OCI-LY7 (cell line): ENCODE measurements around the gene MYH2. TPM values are rescaled to one million over a fixed set of nuclear protein-coding genes. Genes with fewer than 3 reads are reported as not detected.

Source experiments
- BruUV-seq: library from RNA; stranded (reverse); fragments of 400-500 nt; replicated peaks from 2 replicates; lab custom pipeline; 2021; lab: Mats Ljungman, UMichigan
- CTCF ChIA-PET: fragments of 300-600 bp; sonication (Branson Sonifier 250); formaldehyde crosslinking; loops from one replicate; lab custom pipeline; 2022; ENCODE audit warnings: antibody characterized with exemption; ENCODE audit not compliant: unreplicated experiment; lab: Charles Lee
- POLR2A ChIA-PET: fragments of 300-600 bp; sonication (Branson Sonifier 250); formaldehyde crosslinking; loops from one replicate; lab custom pipeline; 2022; ENCODE audit warnings: antibody characterized with exemption; lab: Charles Lee
- DNase-seq: peaks from one replicate; pipeline ENCODE4 v3.0.0-alpha.2; 2015; ENCODE audit warnings: low spot score
- H2AFZ ChIP-seq: fragments of 200-600 bp; sonication (generic), shearing (Covaris generic); 2 replicates; pipeline ENCODE4 v1.6.1; 2014; ENCODE audit warnings: mild to moderate bottlenecking, antibody characterized with exemption, low read length, moderate library complexity
- H3K27ac ChIP-seq: fragments of 200-600 bp; sonication (generic); 2 replicates; pipeline ENCODE4 v1.5.1; 2014; ENCODE audit warnings: mixed run types, low read depth, mild to moderate bottlenecking, moderate library complexity, low read length, inconsistent platforms; ENCODE audit not compliant: poor library complexity, severe bottlenecking
- H3K36me3 ChIP-seq: fragments of 200-600 bp; sonication (generic); 2 replicates; pipeline ENCODE4 v1.6.1; 2014; ENCODE audit warnings: mild to moderate bottlenecking, antibody characterized with exemption, low read length, moderate library complexity, mixed read lengths; ENCODE audit not compliant: insufficient read depth
- H3K4me1 ChIP-seq: fragments of 200-600 bp; sonication (generic); 2 replicates; pipeline ENCODE4 v1.5.1; 2014; ENCODE audit warnings: mild to moderate bottlenecking, low read length; ENCODE audit not compliant: insufficient read depth, poor library complexity, severe bottlenecking
- H3K4me2 ChIP-seq: fragments of 200-600 bp; sonication (generic); 2 replicates; pipeline ENCODE4 v1.6.1; 2014; ENCODE audit warnings: mild to moderate bottlenecking, low read length
- H3K4me3 ChIP-seq: fragments of 200-600 bp; sonication (generic); 2 replicates; pipeline ENCODE4 v1.5.1; 2014; ENCODE audit warnings: mild to moderate bottlenecking, low read depth, low read length; ENCODE audit not compliant: poor library complexity, severe bottlenecking
- H3K79me2 ChIP-seq: fragments of 200-600 bp; sonication (generic); 2 replicates; pipeline ENCODE4 v1.6.1; 2016; ENCODE audit warnings: low read depth, mild to moderate bottlenecking, low read length, moderate library complexity, mixed read lengths; ENCODE audit not compliant: insufficient read depth
- H3K9me2 ChIP-seq: fragments of 200-600 bp; sonication (generic); 2 replicates; pipeline ENCODE4 v1.6.1; 2016; ENCODE audit warnings: mild to moderate bottlenecking, low read length, mixed read lengths; ENCODE audit not compliant: insufficient read depth
- H3K9me3 ChIP-seq: fragments of 200-600 bp; sonication (generic); 2 replicates; pipeline ENCODE4 v1.6.1; 2014; ENCODE audit warnings: mild to moderate bottlenecking, mixed run types, low read length, mixed read lengths
- H4K20me1 ChIP-seq: fragments of 200-600 bp; sonication (generic); 2 replicates; pipeline ENCODE4 v1.6.1; 2014; ENCODE audit warnings: mild to moderate bottlenecking, antibody characterized with exemption, low read length, moderate library complexity, mixed read lengths; ENCODE audit not compliant: insufficient read depth
- CTCF ChIP-seq: fragments of 200-600 bp; sonication (generic); conservative IDR thresholded peaks from 2 replicates; pipeline ENCODE4 v1.5.1; 2014; ENCODE audit warnings: mild to moderate bottlenecking, antibody characterized with exemption, low read length, moderate library complexity, mixed read lengths
- EZH2phosphoT487 ChIP-seq: fragments of 200-600 bp; sonication (generic); IDR thresholded peaks from 2 replicates; pipeline ENCODE4 v1.6.1; 2018; ENCODE audit warnings: low read depth, borderline replicate concordance, mild to moderate bottlenecking, mixed run types, antibody characterized with exemption, low read length, moderate library complexity, mixed read lengths
- intact Hi-C: fragments of 100-400 bp; cut with micrococcal nuclease; formaldehyde crosslinking; loops from one replicate; pipeline ENCODE4 v1.10.0; 2022; ENCODE audit not compliant: unreplicated experiment
- total RNA-seq, 2 experiments: library from RNA; depleted of rRNA in 1 of 2; stranded (reverse); fragments of >200 nt in 1 of 2; shearing (Covaris generic) in 1 of 2; gene quantifications; 2 replicates each; pipeline ENCODE4 v1.2.3, GENCODE V29; 2014 to 2022

Gene MYH2
- total RNA-seq, 2 experiments from 2014 or later = not detected

- no peaks in the 10 kb centered on the region for H3K4me1 ChIP-seq
- CTCF ChIA-PET = no interaction called here
- no peaks in the 10 kb centered on the region for H3K36me3 ChIP-seq
- intact Hi-C loops = no loop called here
- no peaks in the 10 kb centered on the region for H3K9me3 ChIP-seq
- no peak overlapping the region for H3K27ac ChIP-seq
- no peaks in the 10 kb centered on the region for H3K9me2 ChIP-seq
- POLR2A ChIA-PET = interaction anchor here (0.5 to 0.8 kb wide), 2 partner anchors 9 to 193 kb away, joined by 3 to 4 read pairs; no protein-coding TSS in a partner anchor
- no peak overlapping the region for H2AFZ ChIP-seq
- no peaks in the 10 kb centered on the region for H4K20me1 ChIP-seq
- TF ChIP-seq EZH2phosphoT487 (no peak), CTCF (no peak)
- no peaks in the 10 kb centered on the region for H3K79me2 ChIP-seq
- DNase-seq = no peak
- no peak overlapping the region for H3K4me3 ChIP-seq
- no TSS peak for BruUV-seq
- no peak overlapping the region for H3K4me2 ChIP-seq
Observed at GRCh38 chr17:10532026-10532425, 17.4 kb downstream of the MYH2 start.

GRCh38 chr17:10527419-10527818 is 22.0 kb downstream of the MYH2 start:
- Histone ChIP-seq H3K9me2 (no peaks in the 10 kb centered on the region), H3K4me2 (no peak overlapping the region), H3K79me2 (no peaks in the 10 kb centered on the region), H4K20me1 (no peaks in the 10 kb centered on the region), H3K4me3 (no peak overlapping the region), H3K9me3 (no peaks in the 10 kb centered on the region), H3K4me1 (no peaks in the 10 kb centered on the region), H3K27ac (no peak overlapping the region), H3K36me3 (no peaks in the 10 kb centered on the region), H2AFZ (no peak overlapping the region)
- intact Hi-C loops = no loop called here
- ChIA-PET CTCF (no interaction called here), POLR2A (interaction anchor here (0.5 kb wide), 1 partner anchor 50 kb away, joined by 3 read pairs; no protein-coding TSS in a partner anchor)
- no peak for DNase-seq
- no TSS peak for BruUV-seq
- no peak for TF ChIP-seq EZH2phosphoT487
- no peak for TF ChIP-seq CTCF

DNA sequence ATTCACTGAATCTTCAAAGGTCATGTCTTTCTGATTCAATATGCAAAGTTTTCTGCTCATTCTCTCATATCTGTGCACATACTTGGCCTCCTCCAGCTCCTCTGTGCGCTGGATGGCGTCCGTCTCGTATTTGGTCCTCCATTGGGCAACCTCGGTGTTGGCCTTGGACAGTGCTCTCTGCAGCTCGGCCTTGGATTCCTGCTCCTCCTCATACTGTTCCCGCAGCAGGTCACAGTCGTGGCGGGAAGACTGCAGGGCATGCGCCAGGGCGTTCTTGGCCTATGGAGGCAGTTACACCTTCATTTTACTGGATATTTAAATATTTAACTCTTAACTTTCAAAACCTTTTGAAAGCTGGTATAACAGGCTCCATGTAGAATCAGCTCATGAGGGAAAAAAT is 22.9 kb downstream of the MYH2 start:
- ChIA-PET POLR2A (no interaction called here), CTCF (no interaction called here)
- H3K9me3 ChIP-seq = no peaks in the 10 kb centered on the region
- intact Hi-C loops = no loop called here
- no peaks in the 10 kb centered on the region for H3K4me1 ChIP-seq
- no peaks in the 10 kb centered on the region for H3K9me2 ChIP-seq
- H2AFZ ChIP-seq = no peak overlapping the region
- no peaks in the 10 kb centered on the region for H4K20me1 ChIP-seq
- H3K4me3 ChIP-seq = no peak overlapping the region
- H3K79me2 ChIP-seq = no peaks in the 10 kb centered on the region
- TF ChIP-seq EZH2phosphoT487 = no peak
- no peak for TF ChIP-seq CTCF
- H3K4me2 ChIP-seq = no peak overlapping the region
- DNase-seq = no peak
- BruUV-seq = no TSS peak
- no peak overlapping the region for H3K27ac ChIP-seq
- H3K36me3 ChIP-seq = no peaks in the 10 kb centered on the region
